Tibial artery (tissue), 4 donors: ENCODE data around the gene COL25A1.

ENCODE experiments used
- DNase-seq, 2 donors: peaks; one replicate each; pipeline ENCODE4 v3.0.0-alpha.2; 2019
- H3K27ac ChIP-seq, 2 donors: fragments of 200-600 bp; sonication (generic) in 1 of 2; 1 replicate in 1 of 2; 2 replicates in 1 of 2; pipeline ENCODE4 v1.5.1; 2018 to 2019; ENCODE audit warnings: mild to moderate bottlenecking in 1 of 2
- H3K27me3 ChIP-seq, 2 donors: fragments of 200-600 bp; sonication (generic) in 1 of 2; one replicate each; pipeline versions ENCODE4 v1.5.1 to v1.6.0; 2016 to 2019
- H3K36me3 ChIP-seq, 3 donors: fragments of 200-600 bp; sonication (generic) in 2 of 3; one replicate each; pipeline ENCODE4 v1.5.1; 2016 to 2019; ENCODE audit warnings: mild to moderate bottlenecking in 2 of 3
- H3K4me1 ChIP-seq, 4 donors: fragments of 200-600 bp; sonication (generic) in 2 of 4; 1 replicate in 3 of 4; 2 replicates in 1 of 4; pipeline ENCODE4 v1.5.1; 2016 to 2019
- H3K4me3 ChIP-seq, 2 donors: fragments of 200-600 bp; sonication (generic) in 1 of 2; 1 replicate in 1 of 2; 2 replicates in 1 of 2; pipeline ENCODE4 v1.5.1; 2018 to 2019; ENCODE audit warnings: mild to moderate bottlenecking in 2 of 2
- H3K9me3 ChIP-seq, 3 donors: fragments of 200-600 bp; sonication (generic) in 1 of 3; one replicate each; pipeline ENCODE4 v1.5.1; 2016 to 2019
- CTCF ChIP-seq, 2 experiments: fragments of 200-600 bp in 1 of 2; fragments of 450-650 bp in 1 of 2; IDR thresholded peaks; one replicate each; pipeline ENCODE4 v1.5.1; 2017 to 2019; ENCODE audit warnings: antibody characterized with exemption in 2 of 2, mild to moderate bottlenecking in 1 of 2, moderate library complexity in 1 of 2
- intact Hi-C: fragments of 100-400 bp; cut with DNase I; formaldehyde crosslinking; loops from one replicate; pipeline ENCODE4 v1.15.0; 2023; ENCODE audit warnings: low total_unique reads

COL25A1 gene

GRCh38 chr4:108811486-108811885 is 491.0 kb downstream of the COL25A1 start:
- H3K27ac ChIP-seq: no peak overlapping the region
- intact Hi-C loops: no loop called here
- no peaks in the 10 kb centered on the region for H3K36me3 ChIP-seq
- H3K27me3 ChIP-seq: no peaks in the 10 kb centered on the region
- H3K4me1 ChIP-seq: no peaks in the 10 kb centered on the region
- H3K4me3 ChIP-seq: no peak overlapping the region
- H3K9me3 ChIP-seq: no peaks in the 10 kb centered on the region
- no peak for TF ChIP-seq CTCF (IDR thresholded peaks at IDR 0.05)
- no peak for DNase-seq

GRCh38 chr4:108810087-108810486 is 492.4 kb downstream of the COL25A1 start:
- no peaks in the 10 kb centered on the region for H3K36me3 ChIP-seq
- no peaks in the 10 kb centered on the region for H3K9me3 ChIP-seq
- H3K4me1 ChIP-seq: no peaks in the 10 kb centered on the region
- H3K27me3 ChIP-seq: no peaks in the 10 kb centered on the region
- no peak overlapping the region for H3K27ac ChIP-seq
- intact Hi-C loops: no loop called here
- H3K4me3 ChIP-seq: no peak overlapping the region
- no peak for TF ChIP-seq CTCF (IDR thresholded peaks at IDR 0.05)
- no peak for DNase-seq

DNA sequence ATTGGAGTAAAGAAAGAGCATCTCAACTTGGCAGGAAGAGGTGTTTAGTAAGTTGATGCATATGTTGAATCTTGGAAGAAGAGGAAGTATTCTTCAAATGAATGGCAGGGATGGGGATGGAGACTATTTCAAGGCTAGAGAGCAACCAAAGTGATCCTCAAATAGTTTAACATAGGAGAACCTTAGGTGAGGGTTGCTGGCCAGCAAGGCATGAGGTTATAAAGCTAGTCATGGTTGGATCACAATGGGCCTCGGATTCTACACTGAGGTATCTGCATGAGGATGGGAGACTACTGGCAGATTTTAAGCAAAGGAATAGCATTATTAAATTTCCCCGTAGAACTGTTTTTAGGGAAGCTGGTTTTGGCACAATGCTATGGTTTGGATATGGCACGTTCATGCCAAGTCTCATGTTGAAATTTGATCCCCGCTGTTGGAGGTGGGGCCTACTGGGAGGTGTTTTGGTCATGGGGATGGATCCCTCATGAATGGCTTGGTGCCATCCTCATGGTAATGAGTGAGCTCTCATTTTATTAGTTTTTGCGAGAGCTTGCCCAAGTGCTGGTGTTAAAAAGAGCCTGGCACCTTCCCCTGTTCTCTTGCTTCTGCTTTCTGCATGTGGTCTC is 497.7 kb downstream of the COL25A1 start:
- H3K4me3 ChIP-seq: no peak overlapping the region
- intact Hi-C loops: no loop called here
- no peaks in the 10 kb centered on the region for H3K9me3 ChIP-seq
- H3K4me1 ChIP-seq: no peaks in the 10 kb centered on the region
- H3K36me3 ChIP-seq: no peaks in the 10 kb centered on the region
- DNase-seq: no peak
- no peaks in the 10 kb centered on the region for H3K27me3 ChIP-seq
- no peak for TF ChIP-seq CTCF (IDR thresholded peaks at IDR 0.05)
- H3K27ac ChIP-seq: no peak overlapping the region

GRCh38 chr4:108799306-108799705 is 503.2 kb downstream of the COL25A1 start:
- Histone ChIP-seq H3K4me1 (peaks cover 0 to 11% (median 0%) of the 10 kb centered on the region in 4 donors), H3K9me3 (no peaks in the 10 kb centered on the region), H3K36me3 (no peaks in the 10 kb centered on the region), H3K27me3 (no peaks in the 10 kb centered on the region), H3K4me3 (no peak overlapping the region), H3K27ac (no peak overlapping the region)
- DNase-seq: no peak
- intact Hi-C loops: no loop called here
- no peak for TF ChIP-seq CTCF (IDR thresholded peaks at IDR 0.05)

DNA sequence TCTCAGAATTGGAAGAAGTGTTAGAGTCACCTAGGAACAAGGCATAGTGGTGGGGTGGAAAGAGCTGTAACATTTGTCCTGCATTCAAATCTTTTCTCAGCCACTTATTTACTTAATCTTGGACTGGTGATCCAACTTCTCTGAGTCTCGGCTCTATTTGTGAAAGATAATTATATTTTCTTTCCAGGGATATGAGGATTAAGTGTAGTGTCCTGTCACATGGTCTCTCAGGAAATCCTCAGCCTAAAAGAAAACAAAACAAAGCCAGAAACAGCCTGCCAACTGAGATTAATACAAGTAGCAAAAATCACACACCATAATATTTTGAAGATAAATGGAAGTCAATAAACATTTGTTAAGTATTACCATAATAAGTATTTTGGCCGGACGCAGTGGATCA is 506.3 kb downstream of the COL25A1 start:
- intact Hi-C loops: no loop called here
- DNase-seq: no peak

More for the DNA sequence above, 506.3 kb downstream of the COL25A1 start:
- Histone ChIP-seq H3K4me1 (peaks cover 0 to 11% (median 0%) of the 10 kb centered on the region in 4 donors), H3K27ac (peak overlapping the region in 1 of 2 donors; percentile 23), H3K4me3 (no peak overlapping the region), H3K9me3 (no peaks in the 10 kb centered on the region), H3K36me3 (no peaks in the 10 kb centered on the region), H3K27me3 (no peaks in the 10 kb centered on the region)
- no peak for TF ChIP-seq CTCF (IDR thresholded peaks at IDR 0.05)
